Hepatocyte (in vitro differentiated cells): Measurements from ENCODE around the gene OR10A3. TPM values are rescaled to one million over a fixed set of nuclear protein-coding genes. Genes with fewer than 3 reads are reported as not detected.

Experiments
- DNase-seq: peaks from one replicate; pipeline ENCODE4 v3.0.0-alpha.2; 2016; ENCODE audit warnings: low spot score
- H2AFZ ChIP-seq: fragments of 200-600 bp; sonication (generic); 2 replicates; pipeline ENCODE4 v1.6.0; 2016; ENCODE audit warnings: antibody characterized with exemption, mild to moderate bottlenecking
- H3K27ac ChIP-seq: fragments of 200-600 bp; sonication (generic); 2 replicates; pipeline ENCODE4 v1.5.1; 2016; ENCODE audit warnings: mild to moderate bottlenecking
- H3K27me3 ChIP-seq: fragments of 200-600 bp; sonication (generic); 2 replicates; pipeline ENCODE4 v1.6.1; 2016
- H3K36me3 ChIP-seq: fragments of 200-600 bp; sonication (generic); replicated peaks from 2 replicates; pipeline ENCODE4 v1.5.1; 2016; ENCODE audit warnings: low read depth; ENCODE audit not compliant: insufficient read depth
- H3K4me1 ChIP-seq: fragments of 200-600 bp; sonication (generic); 2 replicates; pipeline ENCODE4 v1.5.1; 2016; ENCODE audit warnings: mild to moderate bottlenecking, moderate library complexity; ENCODE audit not compliant: insufficient read depth
- H3K4me2 ChIP-seq: fragments of 200-600 bp; sonication (generic); 2 replicates; pipeline ENCODE4 v1.6.0; 2016
- H3K4me3 ChIP-seq: fragments of 200-600 bp; sonication (generic); 2 replicates; pipeline ENCODE4 v1.5.1; 2016; ENCODE audit warnings: mild to moderate bottlenecking
- H3K79me2 ChIP-seq: fragments of 200-600 bp; sonication (generic); 2 replicates; pipeline ENCODE4 v1.6.0; 2017; ENCODE audit warnings: mild to moderate bottlenecking
- H3K9me2 ChIP-seq: fragments of 200-600 bp; sonication (generic); replicated peaks from 2 replicates; pipeline ENCODE4 v1.6.0; 2017; ENCODE audit warnings: mild to moderate bottlenecking; ENCODE audit not compliant: insufficient read depth
- H3K9me3 ChIP-seq: fragments of 200-600 bp; sonication (generic); 2 replicates; pipeline ENCODE4 v1.5.1; 2016; ENCODE audit warnings: low read depth, mild to moderate bottlenecking
- H4K20me1 ChIP-seq: fragments of 200-600 bp; sonication (generic); 2 replicates; pipeline ENCODE4 v1.6.0; 2016; ENCODE audit warnings: mild to moderate bottlenecking; ENCODE audit not compliant: insufficient read depth, poor library complexity, severe bottlenecking
- EZH2 ChIP-seq: fragments of 200-600 bp; sonication (generic); IDR thresholded peaks from 2 replicates; pipeline ENCODE4 v1.6.1; 2016; ENCODE audit warnings: antibody characterized with exemption, mild to moderate bottlenecking, borderline replicate concordance
- EZH2phosphoT487 ChIP-seq: fragments of 200-600 bp; sonication (generic); IDR thresholded peaks from one replicate; pipeline ENCODE4 v1.6.1; 2018; ENCODE audit warnings: antibody characterized with exemption, mild to moderate bottlenecking, low read depth, moderate library complexity; ENCODE audit not compliant: unreplicated experiment, severe bottlenecking
- WGBS: methylation state at CpG from one replicate; pipeline ENCODE4 v1.1.6; 2016; ENCODE audit warnings: low lambda C conversion rate; ENCODE audit errors: missing lambda C conversion rate; 5-methylcytosine and 5-hydroxymethylcytosine counted together
- polyA plus RNA-seq: library from polyadenylated mRNA; unstranded; fragments of >200 nt; fragmentation: Nextera tagmentation; extraction: Ambion mirVana; gene quantifications from 2 replicates; pipeline ENCODE4 v1.2.1, GENCODE V29; 2016
- total RNA-seq: library from RNA; depleted of rRNA; stranded (reverse); fragments of >200 nt; gene quantifications from 2 replicates; pipeline ENCODE4 v1.2.3, GENCODE V29; 2014
- TF ChIP-seq, protein P1 (sequence below): fragments of 200-600 bp; sonication (generic); IDR thresholded peaks from 2 replicates; pipeline ENCODE4 v1.5.1; 2016; ENCODE audit warnings: antibody characterized with exemption, mild to moderate bottlenecking; ENCODE audit not compliant: poor library complexity

The OR10A3 gene
- total and polyA plus RNA-seq, 2 experiments from 2014 or later = not detected

GRCh38 chr11:7969756-7970646 is 28.5 kb upstream of the OR10A3 start:
- Histone ChIP-seq H3K79me2 (no peaks in the 10 kb centered on the region), H3K27me3 (no peaks in the 10 kb centered on the region), H3K4me1 (no peaks in the 10 kb centered on the region), H3K9me2 (no peaks in the 10 kb centered on the region), H4K20me1 (no peaks in the 10 kb centered on the region), H3K4me3 (no peak overlapping the region), H2AFZ (no peak overlapping the region), H3K4me2 (no peak overlapping the region), H3K27ac (no peak overlapping the region), H3K9me3 (no peaks in the 10 kb centered on the region), H3K36me3 (no peaks in the 10 kb centered on the region)
- 53% methylated on average over 3 of the region's 3 CpGs for WGBS
- no peak for DNase-seq
- TF ChIP-seq EZH2 (no peak), EZH2phosphoT487 (no peak)
- TF ChIP-seq, protein P1, sequence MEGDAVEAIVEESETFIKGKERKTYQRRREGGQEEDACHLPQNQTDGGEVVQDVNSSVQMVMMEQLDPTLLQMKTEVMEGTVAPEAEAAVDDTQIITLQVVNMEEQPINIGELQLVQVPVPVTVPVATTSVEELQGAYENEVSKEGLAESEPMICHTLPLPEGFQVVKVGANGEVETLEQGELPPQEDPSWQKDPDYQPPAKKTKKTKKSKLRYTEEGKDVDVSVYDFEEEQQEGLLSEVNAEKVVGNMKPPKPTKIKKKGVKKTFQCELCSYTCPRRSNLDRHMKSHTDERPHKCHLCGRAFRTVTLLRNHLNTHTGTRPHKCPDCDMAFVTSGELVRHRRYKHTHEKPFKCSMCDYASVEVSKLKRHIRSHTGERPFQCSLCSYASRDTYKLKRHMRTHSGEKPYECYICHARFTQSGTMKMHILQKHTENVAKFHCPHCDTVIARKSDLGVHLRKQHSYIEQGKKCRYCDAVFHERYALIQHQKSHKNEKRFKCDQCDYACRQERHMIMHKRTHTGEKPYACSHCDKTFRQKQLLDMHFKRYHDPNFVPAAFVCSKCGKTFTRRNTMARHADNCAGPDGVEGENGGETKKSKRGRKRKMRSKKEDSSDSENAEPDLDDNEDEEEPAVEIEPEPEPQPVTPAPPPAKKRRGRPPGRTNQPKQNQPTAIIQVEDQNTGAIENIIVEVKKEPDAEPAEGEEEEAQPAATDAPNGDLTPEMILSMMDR = no peak

DNA sequence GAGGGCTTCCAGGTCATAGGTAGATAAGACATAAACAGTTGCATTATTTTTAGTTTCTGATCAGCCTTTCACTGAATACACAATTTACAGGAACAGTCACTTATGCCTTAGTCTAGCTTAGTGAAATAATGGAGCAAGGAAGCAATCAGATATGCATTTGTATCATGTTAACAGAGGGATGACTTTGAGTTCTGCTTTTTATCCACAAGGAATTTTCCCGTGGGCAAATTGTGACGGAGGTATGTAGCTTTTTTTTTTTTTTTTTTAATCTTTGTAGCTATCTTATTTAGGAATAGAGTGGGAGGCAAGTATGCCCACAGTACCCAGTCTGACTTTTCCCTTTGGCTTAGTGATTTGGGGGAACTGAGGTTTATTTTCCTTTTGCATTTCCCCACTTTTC is 27.2 kb upstream of the OR10A3 start:
- TF ChIP-seq EZH2 (no peak), EZH2phosphoT487 (no peak)
- WGBS = 44% methylated on average over 2 of the region's 2 CpGs
- Histone ChIP-seq H3K36me3 (no peaks in the 10 kb centered on the region), H3K9me3 (no peaks in the 10 kb centered on the region), H3K4me1 (no peaks in the 10 kb centered on the region), H3K79me2 (no peaks in the 10 kb centered on the region), H3K9me2 (no peaks in the 10 kb centered on the region), H3K27me3 (no peaks in the 10 kb centered on the region), H2AFZ (no peak overlapping the region), H4K20me1 (no peaks in the 10 kb centered on the region), H3K4me2 (no peak overlapping the region), H3K4me3 (no peak overlapping the region), H3K27ac (no peak overlapping the region)
- no peak for DNase-seq

- Histone ChIP-seq H2AFZ (no peak overlapping the region), H3K4me2 (no peak overlapping the region)
These were observed 26.3 kb upstream of the OR10A3 start for GRCh38 chr11:7967826-7968225.

DNA sequence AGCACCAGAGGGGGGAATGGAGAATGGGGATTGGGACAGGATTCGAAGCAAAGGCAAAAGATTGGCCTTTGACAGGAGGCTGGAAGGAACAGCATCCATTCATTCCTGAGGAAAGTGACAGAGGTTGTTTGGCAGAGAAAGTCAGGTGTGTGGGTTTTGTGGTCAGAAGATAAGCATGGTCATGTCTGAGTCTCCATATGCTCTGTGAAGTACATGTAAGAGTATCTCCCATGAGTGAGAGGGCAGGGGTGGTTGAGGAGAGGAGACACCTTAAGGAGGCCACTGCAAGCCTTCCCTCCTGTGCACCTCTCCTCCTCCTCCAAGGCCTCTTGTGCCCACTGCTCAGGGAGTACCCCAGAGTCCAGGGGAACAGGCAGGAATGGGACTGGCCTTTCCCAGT is 25.6 kb upstream of the OR10A3 start:
- WGBS = 78% methylated on average over 1 of the region's 1 CpG

More at GRCh38 chr11:7967826-7968225, 26.3 kb upstream of the OR10A3 start:
- no peaks in the 10 kb centered on the region for H3K79me2 ChIP-seq
- H3K27me3 ChIP-seq = no peaks in the 10 kb centered on the region
- H3K4me1 ChIP-seq = no peaks in the 10 kb centered on the region
- H3K9me2 ChIP-seq = no peaks in the 10 kb centered on the region
- H3K4me3 ChIP-seq = no peak overlapping the region
- TF ChIP-seq EZH2phosphoT487 = no peak
- TF ChIP-seq EZH2 = no peak
- TF ChIP-seq, protein P1 = no peak
- DNase-seq = no peak
- no peaks in the 10 kb centered on the region for H3K36me3 ChIP-seq
- H4K20me1 ChIP-seq = no peaks in the 10 kb centered on the region
- no peaks in the 10 kb centered on the region for H3K9me3 ChIP-seq
- H3K27ac ChIP-seq = no peak overlapping the region

More for the DNA sequence above, 25.6 kb upstream of the OR10A3 start:
- Histone ChIP-seq H4K20me1 (no peaks in the 10 kb centered on the region), H3K27me3 (no peaks in the 10 kb centered on the region), H3K4me2 (no peak overlapping the region), H3K4me3 (no peak overlapping the region), H3K9me3 (no peaks in the 10 kb centered on the region), H3K79me2 (no peaks in the 10 kb centered on the region), H3K27ac (no peak overlapping the region), H3K9me2 (no peaks in the 10 kb centered on the region), H3K36me3 (no peaks in the 10 kb centered on the region), H3K4me1 (no peaks in the 10 kb centered on the region), H2AFZ (no peak overlapping the region)
- no peak for DNase-seq
- no peak for TF ChIP-seq EZH2
- no peak for TF ChIP-seq EZH2phosphoT487
- TF ChIP-seq, protein P1 = no peak
